Uterus (tissue), 4 donors: ENCODE data around the gene FADS3. TPM values are rescaled to one million over a fixed set of nuclear protein-coding genes. Genes with fewer than 3 reads are reported as not detected.
A peak's percentile ranks its signal among the peaks of the same experiment; 100 is the strongest.

Source experiments
- DNase-seq, 2 donors: peaks; one replicate each; pipeline ENCODE4 v3.0.0-alpha.2; 2019 to 2020
- H3K27ac ChIP-seq, 2 donors: fragments of 200-600 bp; sonication (generic); 1 replicate in 1 of 2; 2 replicates in 1 of 2; pipeline ENCODE4 v1.5.1; 2016 to 2018
- H3K27me3 ChIP-seq, 2 donors: fragments of 200-600 bp; sonication (generic); one replicate each; pipeline ENCODE4 v1.5.1; 2018 to 2019; ENCODE audit warnings: control low read depth in 1 of 2
- H3K36me3 ChIP-seq, 2 donors: fragments of 200-600 bp; sonication (generic); one replicate each; pipeline ENCODE4 v1.5.1; 2019; ENCODE audit warnings: control low read depth in 1 of 2
- H3K4me1 ChIP-seq, 2 donors: fragments of 200-600 bp; sonication (generic); one replicate each; pipeline ENCODE4 v1.5.1; 2018 to 2019; ENCODE audit warnings: control low read depth in 1 of 2
- H3K4me3 ChIP-seq, 2 donors: fragments of 200-600 bp; sonication (generic); 1 replicate in 1 of 2; 2 replicates in 1 of 2; pipeline ENCODE4 v1.5.1; 2018 to 2019; ENCODE audit warnings: mild to moderate bottlenecking in 1 of 2
- H3K9me3 ChIP-seq, 2 donors: fragments of 200-600 bp; sonication (generic); one replicate each; pipeline ENCODE4 v1.5.1; 2019; ENCODE audit warnings: control low read depth in 1 of 2
- CTCF ChIP-seq, 4 experiments: fragments of 200-600 bp in 2 of 4; fragments of 450-650 bp in 2 of 4; sonication (generic) in 2 of 4; IDR thresholded peaks; one replicate each; pipeline ENCODE4 v1.5.1; 2016 to 2019; ENCODE audit warnings: antibody characterized with exemption in 4 of 4, mild to moderate bottlenecking in 2 of 4, moderate library complexity in 1 of 4
- POLR2A ChIP-seq, 2 donors: fragments of 450-650 bp; IDR thresholded peaks; one replicate each; pipeline ENCODE4 v1.6.1; 2016; ENCODE audit warnings: antibody characterized with exemption in 2 of 2, mild to moderate bottlenecking in 1 of 2, moderate library complexity in 1 of 2
- intact Hi-C: fragments of 100-400 bp; cut with DNase I; formaldehyde crosslinking; loops from one replicate; pipeline ENCODE4 v1.15.1; 2023; ENCODE audit warnings: low total_unique reads
- total RNA-seq, 4 donors: library from RNA; depleted of rRNA in 3 of 4; stranded (reverse); fragments of >200 nt in 3 of 4; gene quantifications; one replicate each; pipeline versions ENCODE4 v1.1.0 to v1.2.4, GENCODE V29; 2014 to 2023
- donor health status: DM: yes; HTN: yes; CAD: no.

FADS3 gene
- total RNA-seq, 4 donors from 2014 or later, result 18.2 to 74.6 (median 32.0) TPM

- DNase-seq, result peak; percentile 83 to 86
- intact Hi-C loops, result no loop called here
- Histone ChIP-seq H3K27me3 (no peaks in the 10 kb centered on the region), H3K36me3 (no peaks in the 10 kb centered on the region), H3K9me3 (no peaks in the 10 kb centered on the region), H3K27ac (peak overlapping the region; percentile 93 to 95), H3K4me1 (peaks cover 9 to 28% of the 10 kb centered on the region in 2 donors), H3K4me3 (no peak overlapping the region)
- TF ChIP-seq CTCF (IDR thresholded peaks at IDR 0.05) (no peak), POLR2A (IDR thresholded peaks at IDR 0.05) (peak in 1 of 2 donors; percentile 26)
Observed at GRCh38 chr11:61923166-61924063, 32.1 kb upstream of the FADS3 start.

DNA sequence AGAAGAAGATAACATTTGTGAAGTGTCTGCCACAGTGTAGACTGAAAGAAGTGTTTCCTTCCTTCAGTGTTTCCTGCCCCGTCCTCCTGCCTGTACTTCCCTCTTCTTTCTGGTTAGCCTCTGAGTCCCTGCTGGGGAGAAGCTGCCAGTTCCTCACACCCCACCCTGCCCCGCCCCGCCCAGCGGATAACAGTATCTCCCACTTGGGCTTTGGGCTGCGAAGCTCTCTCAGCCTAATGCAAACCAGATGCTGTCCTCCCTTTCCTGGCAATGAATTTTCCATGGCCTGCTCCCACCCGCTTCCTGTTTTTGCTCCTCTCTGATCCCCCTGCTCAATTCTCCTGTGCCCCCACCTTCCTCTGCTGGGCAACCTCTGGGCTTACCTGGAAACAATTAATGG, 31.2 kb upstream of the FADS3 start:
- Histone ChIP-seq H3K27ac (peak overlapping the region; percentile 93 to 95), H3K4me1 (peaks cover 13 to 28% of the 10 kb centered on the region in 2 donors), H3K9me3 (no peaks in the 10 kb centered on the region), H3K4me3 (no peak overlapping the region), H3K36me3 (no peaks in the 10 kb centered on the region), H3K27me3 (no peaks in the 10 kb centered on the region)
- TF ChIP-seq POLR2A (IDR thresholded peaks at IDR 0.05) (peak; percentile 18 to 28), CTCF (IDR thresholded peaks at IDR 0.05) (peak in 1 of 4 experiments; percentile 29)
- intact Hi-C loops, result no loop called here
- DNase-seq, result peak; percentile 94 to 97

DNA sequence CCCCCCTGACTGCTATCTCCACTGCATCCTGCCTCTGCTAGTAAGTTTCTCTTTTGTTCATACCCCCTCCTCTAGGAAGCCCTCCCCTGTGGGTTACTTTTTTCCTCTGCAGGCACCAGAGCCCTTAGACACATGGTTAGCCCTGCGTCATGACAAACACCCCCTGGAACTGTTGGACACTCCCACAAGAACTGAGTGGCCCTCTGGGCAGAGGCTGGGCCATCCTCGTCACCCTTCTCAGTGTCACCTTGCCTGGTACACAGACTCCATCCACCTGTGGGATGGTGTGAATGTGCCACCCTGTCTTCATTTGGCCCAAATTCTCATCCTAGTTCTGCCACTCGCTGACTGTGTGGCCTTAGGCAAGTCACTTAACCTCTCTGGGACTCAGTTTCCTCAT, 30.1 kb upstream of the FADS3 start:
- Histone ChIP-seq H3K27ac (peak overlapping the region; percentile 90 to 95), H3K9me3 (no peaks in the 10 kb centered on the region), H3K4me1 (peaks cover 13 to 28% of the 10 kb centered on the region in 2 donors), H3K27me3 (no peaks in the 10 kb centered on the region), H3K36me3 (no peaks in the 10 kb centered on the region), H3K4me3 (no peak overlapping the region)
- intact Hi-C loops, result no loop called here
- TF ChIP-seq CTCF (IDR thresholded peaks at IDR 0.05) (no peak), POLR2A (IDR thresholded peaks at IDR 0.05) (no peak)
- DNase-seq, result peak in 1 of 2 donors; percentile 14

DNA sequence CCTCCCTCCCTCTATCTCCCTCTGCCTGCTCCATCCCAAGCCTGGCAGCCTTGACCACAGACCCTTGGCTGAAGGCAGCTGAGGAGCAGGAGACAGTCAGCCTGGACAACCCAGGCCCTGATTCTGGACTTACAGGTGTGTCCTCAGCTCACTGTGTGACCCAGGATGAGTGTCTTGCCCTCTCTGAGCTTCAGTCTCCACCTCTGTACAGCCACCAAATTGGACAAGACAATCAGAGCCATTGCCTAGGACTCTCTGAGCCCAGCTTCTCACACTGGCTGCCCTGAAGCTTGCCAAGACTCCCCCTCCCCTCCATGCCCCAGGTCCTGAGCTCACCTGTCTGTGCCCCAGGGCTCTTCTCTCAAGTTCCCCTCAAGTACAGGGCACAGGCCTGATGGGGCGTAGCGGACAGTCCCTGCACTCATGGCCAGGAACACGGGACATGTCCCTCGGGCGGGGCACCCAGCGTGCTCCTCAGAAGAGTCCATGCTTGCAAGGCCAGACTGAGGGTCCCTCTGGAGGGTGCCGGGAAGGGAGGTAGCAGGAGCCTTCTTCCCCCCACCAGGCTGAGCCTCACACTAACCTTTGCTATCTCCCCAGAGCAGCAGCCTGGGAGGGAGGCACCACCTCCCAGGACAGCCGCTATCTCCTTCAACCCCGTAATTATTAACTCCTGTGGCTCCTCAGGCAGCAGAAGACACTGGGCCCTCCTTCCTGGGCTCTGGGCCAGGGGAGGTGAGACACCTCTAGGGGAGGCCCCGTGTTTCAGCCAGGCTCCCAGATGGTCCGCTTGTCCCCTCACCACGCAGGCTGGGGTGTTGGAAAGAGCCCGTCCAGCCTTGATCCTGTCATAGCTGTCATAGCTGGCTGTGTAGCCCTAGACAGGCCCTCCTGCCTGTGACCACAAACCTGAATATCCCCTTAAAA, 28.6 kb upstream of the FADS3 start:
- intact Hi-C loops, result no loop called here
- Histone ChIP-seq H3K27ac (peak overlapping the region; percentile 90 to 94), H3K4me3 (no peak overlapping the region), H3K4me1 (peaks cover 13 to 28% of the 10 kb centered on the region in 2 donors), H3K27me3 (no peaks in the 10 kb centered on the region), H3K9me3 (no peaks in the 10 kb centered on the region), H3K36me3 (no peaks in the 10 kb centered on the region)
- no peak for DNase-seq
- TF ChIP-seq CTCF (IDR thresholded peaks at IDR 0.05) (no peak), POLR2A (IDR thresholded peaks at IDR 0.05) (no peak)
